Psoas muscle (tissue), 8 donors: ENCODE data around the gene APOL5. TPM values are rescaled to one million over a fixed set of nuclear protein-coding genes. Genes with fewer than 3 reads are reported as not detected.

Experiments used
- ATAC-seq, 4 donors: fragments of 200-7000 bp; cut with Tn5 transposase; one replicate each; pipeline ENCODE4 v1.9.1; 2020; ENCODE audit warnings: moderate library complexity in 3 of 4, mild to moderate bottlenecking in 2 of 4
- DNase-seq, 2 donors: peaks; one replicate each; pipeline ENCODE4 v3.0.0-alpha.2; 2020
- H3K27ac ChIP-seq: fragments of 200-600 bp; one replicate; pipeline ENCODE4 v1.8.0; 2022
- H3K27me3 ChIP-seq, 3 donors: fragments of 200-600 bp in 1 of 3; one replicate each; pipeline versions ENCODE4 v1.6.1 to v1.8.0; 2013 to 2022; ENCODE audit warnings: low read length in 2 of 3, mild to moderate bottlenecking in 2 of 3, moderate library complexity in 1 of 3; ENCODE audit not compliant: insufficient read depth in 3 of 3
- H3K36me3 ChIP-seq, 2 donors: fragments of 200-600 bp in 1 of 2; one replicate each; pipeline versions ENCODE4 v1.6.1 to v1.8.0; 2013 to 2022; ENCODE audit warnings: low read depth in 1 of 2, mild to moderate bottlenecking in 1 of 2, moderate library complexity in 1 of 2; ENCODE audit not compliant: insufficient read depth in 1 of 2
- H3K4me1 ChIP-seq: fragments of 200-600 bp; one replicate; pipeline ENCODE4 v1.8.0; 2022
- H3K4me3 ChIP-seq: fragments of 200-600 bp; one replicate; pipeline ENCODE4 v1.8.0; 2022; ENCODE audit warnings: mild to moderate bottlenecking
- H3K9me3 ChIP-seq: fragments of 200-600 bp; one replicate; pipeline ENCODE4 v1.8.0; 2022
- CTCF ChIP-seq: fragments of 200-600 bp; IDR thresholded peaks from one replicate; pipeline ENCODE4 v1.8.0; 2022; ENCODE audit warnings: antibody characterized with exemption
- WGBS, 3 donors: extraction: QIAGEN DNeasy Blood & Tissue Kit; methylation state at CpG; one replicate each; pipeline versions ENCODE4 v1.1.6 to v1.1.7; 2013; 5-methylcytosine and 5-hydroxymethylcytosine counted together
- intact Hi-C, 2 donors: fragments of 100-400 bp; cut with DNase I; formaldehyde crosslinking; loops; one replicate each; pipeline versions ENCODE4 v1.11.0 to v1.14.2; 2022
- polyA plus RNA-seq, 3 donors: library from polyadenylated mRNA; stranded (reverse); fragments of 200-250 nt; gene quantifications; one replicate each; pipeline ENCODE4 v1.2.3, GENCODE V29; 2013
- total RNA-seq, 4 donors: library from RNA; stranded (reverse); fragmentation: NEBNext Ultra II Directional in 2 of 4; extraction: Animal tissue kit (Norgen Biotek cat#: 25700) in 2 of 4; gene quantifications; one replicate each; pipeline versions ENCODE4 v1.2.1 to v1.2.4, GENCODE V29; 2021 to 2023
- donor health status: healthy with polysubstance abuse.
- donor health status: DM: no; HTN: no; CAD: no; lungs with moderate emphysema.
- donor health status: Bipolar disorder and iron deficiency.
- donor health status: healthy.
- donor health status: DM: yes; HTN: yes; CAD: no.
- donor health status: DM: no; HTN: no; CAD: no.
- donor health status: DM: no; HTN: no; CAD: no.
- donor health status: DM: yes; HTN: yes; CAD: no.

APOL5 gene
- total and polyA plus RNA-seq, 7 donors: 0.04 to 0.45 (median 0.10) TPM; not detected in 3

- peaks cover 0 to 6% of the 10 kb centered on the region in 2 donors for H3K36me3 ChIP-seq
- ATAC-seq: no peak
- no peak overlapping the region for H3K27ac ChIP-seq
- H3K9me3 ChIP-seq: no peaks in the 10 kb centered on the region
- no peak for DNase-seq
- no peak for TF ChIP-seq CTCF
- no peaks in the 10 kb centered on the region for H3K27me3 ChIP-seq
- H3K4me1 ChIP-seq: peaks cover 8% of the 10 kb centered on the region
- H3K4me3 ChIP-seq: no peak overlapping the region
- intact Hi-C loops: no loop called here
- 83 to 87% (median 85%) methylated on average over 10 of the region's 10 CpGs for WGBS, 3 donors
Observed at GRCh38 chr22:35733036-35733435, 15.4 kb downstream of the APOL5 start.

GRCh38 chr22:35733791-35734516 is 16.3 kb downstream of the APOL5 start:
- H3K27me3 ChIP-seq: no peaks in the 10 kb centered on the region
- no peak for DNase-seq
- intact Hi-C loops: no loop called here
- no peak for TF ChIP-seq CTCF
- peaks cover 8% of the 10 kb centered on the region for H3K4me1 ChIP-seq
- no peak overlapping the region for H3K4me3 ChIP-seq
- 36 to 39% (median 37%) methylated on average over 7 of the region's 7 CpGs for whole genome bisulfite sequencing, 3 donors
- no peak overlapping the region for H3K27ac ChIP-seq
- peaks cover 0 to 16% of the 10 kb centered on the region in 2 donors for H3K36me3 ChIP-seq
- H3K9me3 ChIP-seq: no peaks in the 10 kb centered on the region
- peak in 3 of 4 donors; percentile 21 to 54 (median 43) for ATAC-seq

GRCh38 chr22:35734517-35734827 is 16.8 kb downstream of the APOL5 start:
- DNase-seq: no peak
- no peak overlapping the region for H3K27ac ChIP-seq
- intact Hi-C loops: no loop called here
- no peak for ATAC-seq
- peaks cover 8% of the 10 kb centered on the region for H3K4me1 ChIP-seq
- WGBS, 3 donors: 56 to 74% (median 63%) methylated on average over 7 of the region's 7 CpGs
- H3K27me3 ChIP-seq: no peaks in the 10 kb centered on the region
- H3K4me3 ChIP-seq: no peak overlapping the region
- TF ChIP-seq CTCF: no peak
- H3K36me3 ChIP-seq: peaks cover 0 to 19% of the 10 kb centered on the region in 2 donors
- H3K9me3 ChIP-seq: no peaks in the 10 kb centered on the region

- no peak overlapping the region for H3K27ac ChIP-seq
- ATAC-seq: no peak
Observed at GRCh38 chr22:35735542-35735941, 17.9 kb downstream of the APOL5 start.

More at GRCh38 chr22:35735542-35735941, 17.9 kb downstream of the APOL5 start:
- TF ChIP-seq CTCF: no peak
- WGBS, 3 donors: 61 to 92% (median 71%) methylated on average over 1 of the region's 1 CpG
- H3K4me1 ChIP-seq: peaks cover 18% of the 10 kb centered on the region
- no peaks in the 10 kb centered on the region for H3K27me3 ChIP-seq
- no peak overlapping the region for H3K4me3 ChIP-seq
- intact Hi-C loops: loop anchor here in 1 of 2 donors (5.0 kb wide), 1 partner anchor 48 kb away; no protein-coding TSS in a partner anchor
- no peaks in the 10 kb centered on the region for H3K9me3 ChIP-seq
- no peak for DNase-seq
- H3K36me3 ChIP-seq: peaks cover 0 to 19% of the 10 kb centered on the region in 2 donors
